Cortex of kidney (tissue), 1 donor: ENCODE measurements around the gene FAM174C.

Experiments
- DNase-seq: peaks from one replicate; lab custom pipeline; 2025; lab: John Stamatoyannopoulos, UW

FAM174C gene

DNA sequence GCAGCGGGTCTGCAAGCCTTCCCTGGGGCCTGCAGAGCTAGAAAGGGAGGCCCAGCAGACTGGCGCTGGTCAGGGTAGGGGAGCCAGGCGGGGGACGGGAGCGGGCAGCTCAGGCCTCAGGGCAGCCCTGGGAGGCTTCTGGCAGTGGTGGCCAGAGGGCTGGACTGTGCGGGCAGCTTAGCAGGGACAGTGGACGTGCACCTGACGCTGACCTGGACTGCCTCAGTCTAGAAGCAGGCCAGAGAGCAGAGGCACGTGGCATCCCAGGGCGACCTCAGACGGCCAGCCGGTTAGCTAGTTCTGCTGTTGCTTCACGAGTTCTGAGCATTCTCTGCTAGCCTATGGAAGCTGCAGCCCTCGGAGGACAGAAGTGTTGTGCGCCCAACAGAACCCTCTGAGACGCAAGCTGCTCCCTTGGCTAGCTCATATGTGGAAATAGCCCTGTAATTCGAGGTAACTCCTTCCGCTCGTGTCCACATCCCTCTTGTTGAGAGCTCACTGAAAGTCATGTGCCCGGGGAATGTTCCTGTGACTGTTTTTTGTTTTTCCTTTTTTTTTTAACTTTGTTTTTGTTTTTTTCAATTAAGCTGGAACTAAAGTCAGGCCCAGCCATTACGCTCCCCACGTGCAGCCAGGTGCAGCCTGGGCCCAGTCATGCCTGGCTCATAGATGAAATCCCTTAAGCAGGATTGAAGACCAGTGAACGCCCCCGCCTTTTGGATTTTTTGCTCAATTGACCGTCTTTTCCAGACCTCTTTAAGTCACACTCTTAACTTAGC lies 1.9 kb upstream of the FAM174C start:
- DNase-seq = no peak

DNA sequence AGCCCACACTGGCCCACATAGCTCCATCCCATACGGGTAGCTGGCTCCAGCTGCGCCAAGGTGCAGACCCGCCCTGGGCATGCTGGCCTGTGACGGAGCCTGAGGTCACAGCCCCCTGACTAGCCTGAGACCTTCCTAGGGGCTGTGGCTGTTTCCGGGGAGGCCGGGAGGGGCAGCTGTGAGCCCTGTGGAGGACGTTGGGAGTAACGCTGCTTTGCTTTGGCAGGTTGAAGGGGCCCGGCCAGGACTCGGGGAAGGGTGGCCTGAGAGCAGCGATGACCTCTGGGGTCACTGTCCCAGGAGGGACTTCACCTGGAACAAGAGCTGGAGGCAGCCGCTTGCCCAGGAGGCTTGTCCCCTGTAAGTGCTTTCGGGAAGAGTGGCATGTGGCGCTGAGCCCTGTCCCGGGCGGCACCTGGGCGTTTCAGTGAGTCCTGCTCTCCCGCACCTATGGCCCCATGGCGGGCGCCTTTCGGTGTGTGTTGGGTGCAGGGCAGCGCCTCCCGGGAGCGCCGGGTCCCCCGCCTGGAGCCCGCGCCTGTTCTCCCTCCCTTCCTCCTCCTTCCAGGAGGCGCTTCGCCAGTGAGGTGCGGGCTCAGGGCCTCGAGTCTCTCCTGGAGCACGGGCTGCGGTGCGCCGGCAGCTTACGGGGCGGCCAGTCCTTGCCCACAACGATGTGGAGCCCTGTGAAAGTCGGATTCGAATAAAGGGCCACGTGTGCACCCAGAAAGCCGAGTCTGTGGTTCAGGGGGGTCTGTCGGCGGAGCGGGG lies 1.1 kb upstream of the FAM174C start:
- no peak for DNase-seq

DNA sequence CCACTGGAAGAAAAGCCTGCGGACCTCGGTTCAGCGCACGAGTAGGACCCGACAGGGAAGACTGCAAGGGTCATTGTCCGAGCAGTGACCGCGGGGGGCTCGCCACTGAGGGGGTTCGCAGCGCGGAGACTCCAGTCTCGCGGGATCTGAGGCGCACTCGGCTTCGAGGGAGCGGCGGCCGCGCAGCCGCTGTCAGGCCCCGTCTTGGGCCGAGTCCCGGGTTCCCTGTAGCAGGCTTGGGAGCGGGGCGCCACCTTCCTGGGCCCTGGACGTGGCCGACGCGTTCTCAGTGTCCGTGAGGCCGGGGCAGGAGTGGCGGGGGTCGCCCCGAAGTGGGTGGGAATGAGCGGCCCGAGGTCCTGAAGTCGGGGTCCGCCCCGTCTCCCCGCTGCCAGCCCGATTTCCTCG lies 474 bp upstream of the FAM174C start:
- DNase-seq = no peak

- no peak for DNase-seq
These were observed 772 bp downstream of the FAM174C start for GRCh38 chr19:1275976-1276627.

GRCh38 chr19:1276628-1277022 lies 1.3 kb downstream of the FAM174C start:
- DNase-seq = no peak

- DNase-seq = no peak
These were observed 1.7 kb downstream of the FAM174C start for GRCh38 chr19:1277061-1277460.

DNA sequence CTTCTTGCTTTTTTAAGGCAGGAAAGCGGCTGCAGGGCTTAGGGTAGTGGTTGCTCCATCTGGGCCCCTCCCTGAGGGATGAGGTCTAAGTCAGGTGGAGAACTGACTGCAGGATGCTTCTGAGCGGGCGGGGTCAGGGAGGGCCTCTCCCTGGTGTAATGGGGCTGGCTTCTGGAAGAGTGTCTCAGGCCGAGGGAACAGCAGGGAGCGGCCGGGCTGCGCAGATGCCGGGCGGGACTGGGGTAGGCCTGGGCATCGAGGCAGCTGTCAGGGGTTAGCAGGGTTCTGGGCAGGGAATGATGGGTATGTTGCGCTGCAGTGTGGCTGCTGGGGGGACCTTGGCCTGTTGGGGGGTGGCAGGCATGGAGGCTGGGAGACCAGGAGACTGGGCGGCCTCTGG lies 2.7 kb downstream of the FAM174C start:
- DNase-seq = no peak

- DNase-seq = no peak
These were observed 3.7 kb downstream of the FAM174C start for GRCh38 chr19:1278713-1279660.

- no peak for DNase-seq
These were observed 4.5 kb downstream of the FAM174C start for GRCh38 chr19:1279782-1280341.

- DNase-seq = no peak
These were observed 5.6 kb downstream of the FAM174C start for GRCh38 chr19:1280636-1281568.

GRCh38 chr19:1281569-1282287 lies 6.4 kb downstream of the FAM174C start:
- DNase-seq = no peak

GRCh38 chr19:1282588-1283206 lies 7.4 kb downstream of the FAM174C start:
- DNase-seq = no peak

- DNase-seq = no peak
These were observed 8.0 kb downstream of the FAM174C start for GRCh38 chr19:1283207-1283916.

- no peak for DNase-seq
These were observed 8.6 kb downstream of the FAM174C start for GRCh38 chr19:1283917-1284292.

- no peak for DNase-seq
These were observed 9.1 kb downstream of the FAM174C start for GRCh38 chr19:1284293-1284978.

GRCh38 chr19:1284979-1285736 lies 9.8 kb downstream of the FAM174C start:
- DNase-seq = no peak

GRCh38 chr19:1285737-1286360 lies 10.5 kb downstream of the FAM174C start, which contains the start of gene EFNA2:
TSS of gene EFNA2 (plus strand) at chr19:1285873. CDS start at chr19:1286169, 296 bp downstream.
- DNase-seq = no peak
